ENCODE results near the gene NBPF1.
"Not testable (repeated sequence)": the region's sequence is repeated elsewhere in the genome, so short reads cannot be mapped to it uniquely, and the experiment has no call there.

DNA sequence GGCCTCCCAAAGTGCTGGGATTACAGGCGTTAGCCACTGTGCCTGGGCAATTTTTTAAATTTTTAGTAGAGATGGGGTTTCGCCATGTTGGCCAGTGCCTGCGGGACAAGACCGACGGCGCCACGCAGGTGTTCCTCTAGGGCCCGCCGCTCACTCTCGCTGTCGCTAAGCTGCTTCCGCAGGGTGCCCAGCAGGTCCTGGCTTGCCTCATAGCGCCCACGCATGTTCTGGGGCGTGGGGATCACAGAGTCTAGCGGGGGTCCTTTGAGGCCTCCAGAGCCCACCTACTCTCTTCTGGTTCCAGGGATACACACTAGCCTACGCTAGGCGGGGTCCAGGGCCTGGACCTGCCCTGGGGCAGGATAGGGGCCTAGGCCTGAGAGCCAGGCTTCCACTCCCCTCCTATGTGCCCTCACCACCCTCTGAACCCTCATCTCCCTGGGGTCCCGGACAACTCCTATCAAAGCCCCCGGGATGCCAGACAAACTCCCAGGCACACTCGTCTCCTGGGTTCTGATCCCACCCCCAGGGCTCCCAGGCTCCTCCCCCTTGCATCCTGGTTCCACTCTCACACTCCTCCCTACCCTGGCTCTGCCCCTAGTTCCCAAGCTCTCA lies 16.7 kb upstream of the NBPF1 start:
- TF ChIP-seq, protein P1, sequence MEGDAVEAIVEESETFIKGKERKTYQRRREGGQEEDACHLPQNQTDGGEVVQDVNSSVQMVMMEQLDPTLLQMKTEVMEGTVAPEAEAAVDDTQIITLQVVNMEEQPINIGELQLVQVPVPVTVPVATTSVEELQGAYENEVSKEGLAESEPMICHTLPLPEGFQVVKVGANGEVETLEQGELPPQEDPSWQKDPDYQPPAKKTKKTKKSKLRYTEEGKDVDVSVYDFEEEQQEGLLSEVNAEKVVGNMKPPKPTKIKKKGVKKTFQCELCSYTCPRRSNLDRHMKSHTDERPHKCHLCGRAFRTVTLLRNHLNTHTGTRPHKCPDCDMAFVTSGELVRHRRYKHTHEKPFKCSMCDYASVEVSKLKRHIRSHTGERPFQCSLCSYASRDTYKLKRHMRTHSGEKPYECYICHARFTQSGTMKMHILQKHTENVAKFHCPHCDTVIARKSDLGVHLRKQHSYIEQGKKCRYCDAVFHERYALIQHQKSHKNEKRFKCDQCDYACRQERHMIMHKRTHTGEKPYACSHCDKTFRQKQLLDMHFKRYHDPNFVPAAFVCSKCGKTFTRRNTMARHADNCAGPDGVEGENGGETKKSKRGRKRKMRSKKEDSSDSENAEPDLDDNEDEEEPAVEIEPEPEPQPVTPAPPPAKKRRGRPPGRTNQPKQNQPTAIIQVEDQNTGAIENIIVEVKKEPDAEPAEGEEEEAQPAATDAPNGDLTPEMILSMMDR (IDR thresholded peaks at IDR 0.05 in 8 of 11, conservative IDR thresholded peaks at IDR 0.05 in 3 of 11): not testable (repeated sequence)
- not testable (repeated sequence) for TF ChIP-seq POLR2AphosphoS5 (IDR thresholded peaks at IDR 0.05)

All from spleen (tissue), 7 donors.